Large intestine (tissue), 12 donors: ENCODE data around the gene RNF34. TPM values are rescaled to one million over a fixed set of nuclear protein-coding genes. Genes with fewer than 3 reads are reported as not detected.

ENCODE experiments used
- DNase-seq, 2 donors: peaks; one replicate each; pipeline versions ENCODE4 v3.0.0 to v3.0.0-alpha.2; 2013
- H3K27ac ChIP-seq: one replicate; pipeline ENCODE4 v1.5.1; 2013; ENCODE audit warnings: low read length
- H3K27me3 ChIP-seq: 2 replicates; pipeline ENCODE4 v1.6.1; 2013; ENCODE audit warnings: low read length; ENCODE audit not compliant: control insufficient read depth, insufficient read depth
- H3K36me3 ChIP-seq: 2 replicates; pipeline ENCODE4 v1.6.1; 2013; ENCODE audit warnings: low read length; ENCODE audit not compliant: control insufficient read depth, insufficient read depth
- H3K4me1 ChIP-seq: one replicate; pipeline ENCODE4 v1.6.1; 2013; ENCODE audit warnings: low read length; ENCODE audit not compliant: control insufficient read depth, insufficient read depth
- H3K4me3 ChIP-seq: one replicate; pipeline ENCODE4 v1.5.1; 2013; ENCODE audit warnings: low read length
- H3K9me3 ChIP-seq: one replicate; pipeline ENCODE4 v1.6.1; 2013; ENCODE audit warnings: mild to moderate bottlenecking, low read depth, low read length, moderate library complexity; ENCODE audit not compliant: control insufficient read depth
- WGBS: methylation state at CpG from one replicate; pipeline ENCODE4 v1.1.5; 2013; ENCODE audit warnings: low lambda C conversion rate; ENCODE audit not compliant: insufficient coverage; 5-methylcytosine and 5-hydroxymethylcytosine counted together
- long read RNA-seq, 11 donors: transcript quantifications; one replicate each; lab custom pipeline, GENCODE V29; 2026
- polyA plus RNA-seq: library from polyadenylated mRNA; unstranded; fragments of 120-200 nt; gene quantifications from one replicate; pipeline ENCODE4 v1.2.1, GENCODE V29; 2013

Gene RNF34
- polyA plus RNA-seq = 39.2 TPM
- long read RNA-seq, donor 1, partial matches to known transcripts = 0 of 4 reads
- long read RNA-seq, donor 1, other reads (novel, unspliced or antisense) = 0 of 4 reads
- long read RNA-seq, donor 2, transcript RNF34-201 (6 exons, 2,066 nt) = major isoform, 17 of 32 reads
- long read RNA-seq, donor 2, partial matches to known transcripts = 12 of 32 reads
- long read RNA-seq, donor 2, other reads (novel, unspliced or antisense) = 0 of 32 reads
- long read RNA-seq, donor 3 = 0 reads
- long read RNA-seq, donor 4, partial matches to known transcripts = 0 of 1 reads
- long read RNA-seq, donor 4, other reads (novel, unspliced or antisense) = 0 of 1 reads
- long read RNA-seq, donor 5, transcript RNF34-201 (6 exons, 2,066 nt) = major isoform, 5 of 14 reads
- long read RNA-seq, donor 5, partial matches to known transcripts = 9 of 14 reads
- long read RNA-seq, donor 5, other reads (novel, unspliced or antisense) = 0 of 14 reads
- long read RNA-seq, donor 6, transcript RNF34-201 (6 exons, 2,066 nt) = major isoform, 8 of 10 reads
- long read RNA-seq, donor 6, partial matches to known transcripts = 0 of 10 reads
- long read RNA-seq, donor 6, other reads (novel, unspliced or antisense) = 0 of 10 reads
- long read RNA-seq, donor 7, partial matches to known transcripts = 0 of 5 reads
- long read RNA-seq, donor 7, other reads (novel, unspliced or antisense) = 0 of 5 reads
- long read RNA-seq, donor 8, transcript RNF34-201 (6 exons, 2,066 nt) = major isoform, 7 of 20 reads
- long read RNA-seq, donor 8, partial matches to known transcripts = 10 of 20 reads
- long read RNA-seq, donor 8, other reads (novel, unspliced or antisense) = 0 of 20 reads
- long read RNA-seq, donor 9, transcript RNF34-201 (6 exons, 2,066 nt) = major isoform, 5 of 5 reads
- long read RNA-seq, donor 9, partial matches to known transcripts = 0 of 5 reads
- long read RNA-seq, donor 9, other reads (novel, unspliced or antisense) = 0 of 5 reads
- long read RNA-seq, donor 10, transcript RNF34-201 (6 exons, 2,066 nt) = major isoform, 6 of 10 reads
- long read RNA-seq, donor 10, partial matches to known transcripts = 0 of 10 reads
- long read RNA-seq, donor 10, other reads (novel, unspliced or antisense) = 0 of 10 reads
- long read RNA-seq, donor 11, transcript RNF34-201 (6 exons, 2,066 nt) = major isoform, 11 of 14 reads
- long read RNA-seq, donor 11, partial matches to known transcripts = 0 of 14 reads
- long read RNA-seq, donor 11, other reads (novel, unspliced or antisense) = 0 of 14 reads

- no peaks in the 10 kb centered on the region for H3K9me3 ChIP-seq
- H3K4me1 ChIP-seq = peaks cover 3% of the 10 kb centered on the region
- H3K27ac ChIP-seq = peak within 1 kb of the TSS; percentile 98
- H3K36me3 ChIP-seq = peaks cover under 1% of the 10 kb centered on the region
- H3K27me3 ChIP-seq = no peaks in the 10 kb centered on the region
- H3K4me3 ChIP-seq = peak within 1 kb of the TSS; percentile 92
- 0% methylated on average over 3 of the region's 77 CpGs for WGBS
- DNase-seq = peak; percentile 99 to 100
Observed at GRCh38 chr12:121399391-121400331, at the start of gene RNF34. TSS of gene RNF34 (plus strand) at chr12:121400118. CDS start at chr12:121400213, 95 bp downstream.

- WGBS = 0% methylated on average over 1 of the region's 49 CpGs
- no peaks in the 10 kb centered on the region for H3K27me3 ChIP-seq
Observed at GRCh38 chr12:121351820-121352681, 47.9 kb upstream of the RNF34 start, which contains the start of gene ANAPC5. TSS of gene ANAPC5 (minus strand) at chr12:121352411. CDS start at chr12:121352340, 71 bp downstream.

GRCh38 chr12:121352682-121353018 lies 47.3 kb upstream of the RNF34 start:
- H3K27ac ChIP-seq = peak overlapping the region; percentile 93

More at GRCh38 chr12:121351820-121352681, 47.9 kb upstream of the RNF34 start, which contains the start of gene ANAPC5:
- peaks cover 8% of the 10 kb centered on the region for H3K4me1 ChIP-seq
- H3K9me3 ChIP-seq = no peaks in the 10 kb centered on the region
- H3K36me3 ChIP-seq = peaks cover 4% of the 10 kb centered on the region
- peak; percentile 97 to 99 for DNase-seq
- peak within 1 kb of the TSS; percentile 88 for H3K4me3 ChIP-seq
- peak within 1 kb of the TSS; percentile 93 for H3K27ac ChIP-seq

GRCh38 chr12:121355818-121356217 lies 44.1 kb upstream of the RNF34 start:
- DNase-seq = no peak
- H3K27ac ChIP-seq = no peak overlapping the region
- H3K4me3 ChIP-seq = no peak overlapping the region
- H3K36me3 ChIP-seq = no peaks in the 10 kb centered on the region
- peaks cover 6% of the 10 kb centered on the region for H3K4me1 ChIP-seq
- no peaks in the 10 kb centered on the region for H3K9me3 ChIP-seq
- WGBS = 86% methylated on average over 1 of the region's 6 CpGs
- no peaks in the 10 kb centered on the region for H3K27me3 ChIP-seq

More at GRCh38 chr12:121352682-121353018, 47.3 kb upstream of the RNF34 start:
- Histone ChIP-seq H3K4me1 (peaks cover 8% of the 10 kb centered on the region), H3K4me3 (peak overlapping the region; percentile 88), H3K36me3 (no peaks in the 10 kb centered on the region), H3K27me3 (no peaks in the 10 kb centered on the region), H3K9me3 (no peaks in the 10 kb centered on the region)
- 20% methylated on average over 1 of the region's 12 CpGs for WGBS
- DNase-seq = no peak

DNA sequence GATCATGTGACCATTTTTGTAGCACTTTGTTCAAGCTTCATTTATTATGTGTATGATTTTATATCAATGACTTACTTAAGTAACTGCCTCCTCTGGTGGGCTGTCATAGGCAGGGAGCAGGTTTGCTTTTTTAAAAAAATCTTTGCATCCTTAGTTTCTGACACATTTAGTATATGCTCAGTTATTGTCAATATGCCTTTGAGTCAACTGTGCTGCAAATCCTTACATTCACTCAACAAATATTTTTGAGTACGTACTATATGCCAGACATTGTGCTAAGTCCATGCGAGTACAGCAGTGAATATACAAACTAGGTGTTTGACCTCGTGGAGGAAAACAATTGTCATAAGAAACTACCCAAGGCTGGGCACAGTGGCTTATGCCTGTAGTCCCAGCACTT lies 43.3 kb upstream of the RNF34 start:
- WGBS = no CpG with 5 or more reads among the region's 3 CpGs
- DNase-seq = no peak
- Histone ChIP-seq H3K27ac (no peak overlapping the region), H3K27me3 (no peaks in the 10 kb centered on the region), H3K4me3 (no peak overlapping the region), H3K36me3 (no peaks in the 10 kb centered on the region), H3K9me3 (no peaks in the 10 kb centered on the region), H3K4me1 (no peaks in the 10 kb centered on the region)

DNA sequence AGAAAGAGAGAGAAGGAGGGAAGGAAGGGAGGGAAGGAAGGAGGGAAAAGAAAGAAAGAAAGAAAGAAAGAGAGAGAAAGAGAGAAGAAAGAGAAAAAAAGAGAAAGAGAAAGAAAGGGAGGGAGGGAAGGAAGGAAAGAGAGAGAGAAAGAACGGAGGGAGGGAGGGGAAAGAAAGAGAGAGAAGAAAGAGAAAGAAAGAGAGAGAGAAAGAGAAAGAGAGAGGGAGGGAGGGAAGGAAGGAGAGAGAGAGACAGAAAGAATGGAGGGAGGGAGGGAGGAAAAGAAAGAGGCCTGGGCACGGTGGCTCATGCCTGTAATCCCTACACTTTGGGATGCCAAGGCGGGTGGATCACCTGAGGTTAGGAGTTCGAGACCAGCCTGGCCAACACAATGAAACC lies 42.6 kb upstream of the RNF34 start:
- 65% methylated on average over 2 of the region's 4 CpGs for WGBS
- Histone ChIP-seq H3K4me3 (no peak overlapping the region), H3K4me1 (no peaks in the 10 kb centered on the region), H3K27me3 (no peaks in the 10 kb centered on the region), H3K9me3 (no peaks in the 10 kb centered on the region), H3K36me3 (no peaks in the 10 kb centered on the region), H3K27ac (no peak overlapping the region)
- DNase-seq = no peak

GRCh38 chr12:121358073-121358472 lies 41.8 kb upstream of the RNF34 start:
- DNase-seq = peak; percentile 23 to 64
- WGBS = 20% methylated on average over 1 of the region's 3 CpGs
- Histone ChIP-seq H3K4me3 (no peak overlapping the region), H3K4me1 (no peaks in the 10 kb centered on the region), H3K36me3 (no peaks in the 10 kb centered on the region), H3K9me3 (no peaks in the 10 kb centered on the region), H3K27ac (no peak overlapping the region), H3K27me3 (no peaks in the 10 kb centered on the region)

GRCh38 chr12:121364683-121365121 lies 35.2 kb upstream of the RNF34 start:
- Histone ChIP-seq H3K9me3 (no peaks in the 10 kb centered on the region), H3K36me3 (no peaks in the 10 kb centered on the region), H3K4me1 (no peaks in the 10 kb centered on the region), H3K27ac (no peak overlapping the region), H3K4me3 (no peak overlapping the region), H3K27me3 (no peaks in the 10 kb centered on the region)
- DNase-seq = no peak
- 89% methylated on average over 4 of the region's 5 CpGs for WGBS
